Epidermal melanocyte (primary cell): ENCODE data around the gene FBN1.

Source experiments
- DNase-seq: peaks from one replicate; pipeline ENCODE4 v3.0.0; 2011; ENCODE audit warnings: low spot score; ENCODE audit not compliant: insufficient read length

The FBN1 gene

DNA sequence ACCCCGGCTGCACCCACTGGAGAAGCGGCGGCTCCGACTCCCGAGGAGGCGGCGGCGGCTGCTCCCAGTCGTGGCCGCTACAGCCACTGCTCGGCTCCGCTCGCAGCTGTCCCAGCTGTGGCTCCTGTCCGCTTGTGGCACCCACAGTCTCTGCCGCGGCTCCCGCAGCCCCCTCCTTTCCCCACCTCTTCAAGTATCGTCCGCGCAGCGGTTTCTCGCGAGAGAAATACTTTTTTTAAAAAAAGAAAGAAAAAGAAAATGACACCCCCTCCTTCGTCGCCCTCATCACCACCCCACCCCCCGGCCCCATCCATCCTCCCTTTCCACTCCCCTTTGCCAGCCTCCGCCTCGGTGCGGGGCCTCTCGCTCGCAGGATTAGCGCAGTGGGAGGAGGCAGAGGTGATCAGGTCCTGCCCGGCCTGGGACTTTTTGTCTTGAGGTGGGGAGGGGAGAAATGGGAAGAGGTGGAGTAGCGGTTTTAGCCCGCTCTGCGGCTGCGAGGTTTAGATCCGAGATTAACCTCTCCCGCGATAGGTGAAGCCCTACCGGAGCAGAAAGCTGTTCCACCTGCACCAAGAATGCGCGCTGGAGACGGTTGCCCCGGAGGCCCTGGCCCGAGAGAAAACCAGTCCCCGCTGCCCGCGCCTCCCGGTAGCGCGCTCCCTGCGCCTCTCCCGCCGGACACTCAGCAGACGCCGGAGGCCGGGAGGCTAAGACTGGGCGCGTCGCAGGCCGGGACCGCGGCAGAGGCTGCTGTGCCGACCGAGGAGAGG is at the start of gene FBN1:
Gene FBN1 (minus strand): TSS at position 152 of the 773 bp plus-strand sequence. CDS start 940 bp downstream, outside the sequence.
- peak; percentile 75 for DNase-seq

DNA sequence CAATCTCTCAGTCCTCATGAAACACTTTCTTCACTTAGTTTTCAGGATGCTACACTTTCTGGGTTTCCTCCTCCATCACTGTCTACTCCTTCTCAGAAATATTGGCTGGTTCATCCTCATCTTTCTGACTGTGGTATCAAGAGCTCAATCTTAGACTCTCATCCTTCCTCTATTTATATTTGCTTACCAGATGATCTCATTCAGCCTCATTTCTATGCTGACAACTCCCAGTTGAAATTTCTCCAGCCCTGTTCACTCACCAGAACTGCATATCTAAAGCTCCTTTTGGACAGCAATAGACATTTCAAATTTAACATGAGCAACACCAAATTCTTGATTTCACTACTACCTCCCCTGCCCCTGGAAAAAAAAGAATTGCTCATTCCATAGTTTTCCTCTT is 48.0 kb upstream of the FBN1 start:
- DNase-seq: no peak

DNA sequence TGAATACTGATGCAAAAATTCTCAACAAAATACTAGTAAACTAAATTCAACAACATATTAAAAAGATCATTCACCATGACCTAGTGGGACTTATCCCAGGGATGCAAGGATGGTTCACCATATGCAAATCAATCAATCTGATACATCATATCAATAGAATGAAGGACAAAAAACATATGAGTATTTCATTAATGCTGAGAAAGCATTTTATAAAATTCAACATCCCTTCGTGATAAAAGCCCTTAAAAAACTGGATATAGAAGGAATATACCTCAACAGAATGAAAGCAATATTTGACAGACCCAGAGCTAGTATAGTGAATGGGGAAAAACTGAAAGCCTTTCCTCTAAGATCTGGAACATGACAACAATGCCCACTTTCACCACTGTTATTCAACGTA is 43.0 kb upstream of the FBN1 start:
- no peak for DNase-seq

DNA sequence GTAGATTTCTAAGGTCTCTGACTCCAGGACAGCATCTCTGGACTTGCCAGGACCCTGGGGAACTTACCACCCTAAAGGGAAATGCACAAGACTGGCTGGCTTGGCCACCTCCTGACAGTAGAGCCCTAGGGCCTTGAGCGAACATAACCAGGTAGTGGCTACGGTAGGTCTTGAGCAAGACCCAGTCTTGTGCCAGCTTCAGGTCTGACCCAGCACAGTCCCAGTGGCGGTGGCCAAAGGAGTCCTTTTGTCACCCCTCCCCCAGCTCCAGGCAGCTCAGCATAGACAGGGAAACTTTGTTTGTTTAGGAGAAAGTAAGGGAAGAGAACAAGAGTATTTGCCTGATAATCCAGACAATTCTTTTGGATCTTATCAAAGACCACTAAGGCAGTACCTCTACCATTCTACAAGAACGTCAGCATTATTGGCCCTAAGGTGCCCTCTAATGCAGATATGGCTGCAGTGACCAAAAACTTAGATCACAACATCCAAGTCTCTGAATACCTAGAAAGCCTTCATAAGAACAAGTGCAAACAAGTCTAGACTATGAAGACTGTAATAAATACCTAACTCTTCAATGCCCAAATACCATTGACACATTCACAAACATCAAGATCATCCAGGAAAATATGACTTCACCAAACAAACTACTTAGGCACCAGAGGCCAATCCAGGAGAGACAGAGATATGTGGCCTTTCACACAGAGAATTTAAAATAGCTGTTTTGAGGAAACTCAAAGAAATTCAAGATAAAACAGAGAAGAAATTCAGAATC is 38.7 kb upstream of the FBN1 start:
- DNase-seq: no peak

DNA sequence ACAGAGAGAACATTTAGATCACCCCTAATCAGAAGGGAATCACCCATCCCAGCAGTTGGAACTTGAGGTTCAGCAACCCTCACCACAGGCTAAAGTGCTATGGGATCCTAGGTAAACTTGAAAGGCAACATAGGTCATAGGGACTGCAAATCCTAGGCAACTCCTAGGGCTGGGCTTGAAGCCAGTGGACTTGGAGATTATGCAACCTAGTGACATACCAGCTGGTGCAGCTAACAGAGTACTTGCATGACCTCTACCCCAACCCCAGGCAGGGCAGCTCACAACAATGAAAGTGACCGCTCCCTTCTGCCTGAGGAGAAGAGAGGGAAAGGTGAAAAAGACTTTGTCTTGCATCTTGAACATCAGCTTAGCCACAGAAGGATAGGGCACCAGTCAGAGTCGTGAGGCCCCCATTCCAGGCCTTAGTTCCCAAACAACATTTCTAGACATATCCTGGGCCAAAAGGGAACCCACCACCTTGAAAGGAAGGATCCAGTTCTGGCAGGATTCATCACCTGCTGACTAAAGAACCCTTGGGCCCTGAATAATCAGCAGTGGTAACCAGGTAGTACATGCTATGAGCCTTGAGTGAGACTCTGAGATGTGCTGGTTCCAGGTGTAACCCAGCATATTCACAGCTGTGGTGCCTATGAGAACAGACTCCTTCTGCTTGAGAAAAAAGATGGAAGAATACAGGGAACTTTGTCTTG is 37.6 kb upstream of the FBN1 start:
- DNase-seq: no peak

DNA sequence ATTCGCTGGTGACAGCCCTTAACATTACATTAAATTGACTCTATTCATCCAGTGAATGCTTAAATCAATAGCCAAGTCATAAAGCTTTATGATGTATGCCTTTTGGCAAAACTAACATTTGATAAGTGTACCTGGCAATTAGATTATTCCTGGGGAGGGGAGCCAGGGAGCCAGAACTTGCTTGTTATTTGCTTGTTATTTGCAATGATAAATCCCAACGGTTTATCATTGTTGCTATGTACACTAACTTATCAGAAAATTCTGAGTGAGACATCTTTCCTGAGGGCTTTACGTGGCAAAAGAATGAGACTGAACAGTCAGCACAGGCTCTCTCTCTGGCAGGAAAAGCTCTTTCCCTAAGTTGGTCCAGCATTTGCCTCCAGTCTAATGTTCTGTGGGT is 35.8 kb upstream of the FBN1 start:
- no peak for DNase-seq

DNA sequence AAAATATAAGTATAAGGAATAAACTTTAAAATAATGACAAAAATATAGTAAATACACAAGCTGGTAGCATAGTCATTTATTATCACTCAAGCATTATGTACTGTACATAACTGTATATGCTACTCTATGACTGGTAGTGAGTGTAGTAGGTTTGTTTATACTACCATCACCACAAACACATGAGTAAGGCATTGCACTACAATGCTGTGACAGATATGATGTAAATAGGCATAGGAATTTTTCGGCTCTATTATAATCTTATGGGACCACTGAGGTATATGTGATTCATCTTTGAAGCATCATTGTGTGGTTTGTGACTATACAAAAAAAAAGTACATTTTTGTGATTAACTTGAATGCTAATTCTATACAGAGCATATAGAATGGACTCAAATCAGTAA is 35.3 kb upstream of the FBN1 start:
- DNase-seq: no peak

DNA sequence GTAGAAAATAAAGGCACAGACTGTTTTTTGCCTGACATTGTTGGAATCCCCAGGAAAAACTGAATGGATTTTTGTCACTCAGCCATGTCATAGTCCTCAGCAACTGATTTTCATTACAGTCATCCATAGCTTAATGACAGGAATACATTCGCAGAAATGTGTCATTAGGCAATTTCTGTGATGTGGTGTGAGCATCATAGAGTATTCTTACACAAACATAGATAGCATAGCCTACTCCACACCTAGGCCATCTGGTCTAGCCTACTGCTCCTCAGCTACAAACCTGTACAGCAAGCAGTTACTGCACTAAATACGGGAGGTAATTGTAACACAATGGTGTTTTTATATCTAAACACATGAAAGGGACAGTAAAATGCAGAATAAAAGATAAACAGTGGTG is 34.4 kb upstream of the FBN1 start:
- DNase-seq: no peak

DNA sequence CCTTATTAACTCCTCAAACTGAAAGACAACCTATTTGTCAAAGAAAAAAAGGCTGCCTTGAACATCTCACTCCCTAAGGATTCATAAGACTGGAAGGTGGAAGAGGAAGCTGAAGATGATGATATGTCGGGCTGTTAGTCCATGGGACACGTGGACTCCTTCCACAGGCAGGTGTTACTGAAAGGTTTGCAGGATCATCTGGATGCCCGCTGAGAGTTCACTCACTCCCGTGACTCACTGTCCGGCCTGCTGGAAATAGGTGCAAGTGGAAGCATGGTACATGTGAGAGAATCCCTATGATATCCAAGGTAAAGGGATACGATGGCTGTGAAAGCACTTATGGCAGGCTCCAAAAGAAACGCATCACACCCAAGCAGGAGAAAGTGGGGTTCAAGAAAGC is 33.3 kb upstream of the FBN1 start:
- no peak for DNase-seq

DNA sequence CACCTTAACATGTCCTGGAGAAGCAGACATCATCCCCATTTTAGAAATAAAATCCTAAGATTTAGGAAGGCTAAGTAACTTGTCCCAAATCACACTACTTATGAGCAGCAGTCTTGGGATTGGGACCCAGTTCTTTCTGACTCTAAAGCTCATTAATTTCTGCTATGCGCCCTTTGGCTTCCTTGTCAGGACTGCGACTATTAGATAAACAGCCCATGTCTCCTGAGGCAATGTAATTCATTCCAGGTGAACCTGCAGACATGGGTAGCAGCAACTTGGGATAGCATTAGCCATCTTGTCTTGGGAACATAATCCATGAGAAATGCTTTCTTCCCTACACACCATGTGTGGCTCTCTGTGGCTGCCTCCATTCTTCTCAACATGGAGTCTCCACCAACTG is 32.3 kb upstream of the FBN1 start:
- no peak for DNase-seq

DNA sequence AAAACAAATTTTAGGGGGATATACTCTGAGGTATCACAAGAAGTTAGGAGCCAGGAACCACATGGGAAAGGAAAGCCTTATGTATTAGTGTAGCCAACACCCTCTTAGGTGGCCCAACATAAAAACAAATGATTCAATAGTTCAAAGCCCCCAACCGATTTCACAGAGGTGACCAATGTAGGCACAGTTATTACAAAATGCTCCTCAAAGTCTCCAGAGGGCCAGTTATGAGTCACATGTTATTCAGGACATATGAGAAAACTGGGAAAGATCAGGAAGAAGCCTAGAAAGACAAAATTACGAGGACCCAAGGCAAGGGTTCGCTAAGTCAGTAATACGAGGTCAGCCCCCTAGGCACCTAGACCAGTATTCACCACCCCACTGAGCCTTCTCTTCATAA is 29.9 kb upstream of the FBN1 start:
- no peak for DNase-seq

DNA sequence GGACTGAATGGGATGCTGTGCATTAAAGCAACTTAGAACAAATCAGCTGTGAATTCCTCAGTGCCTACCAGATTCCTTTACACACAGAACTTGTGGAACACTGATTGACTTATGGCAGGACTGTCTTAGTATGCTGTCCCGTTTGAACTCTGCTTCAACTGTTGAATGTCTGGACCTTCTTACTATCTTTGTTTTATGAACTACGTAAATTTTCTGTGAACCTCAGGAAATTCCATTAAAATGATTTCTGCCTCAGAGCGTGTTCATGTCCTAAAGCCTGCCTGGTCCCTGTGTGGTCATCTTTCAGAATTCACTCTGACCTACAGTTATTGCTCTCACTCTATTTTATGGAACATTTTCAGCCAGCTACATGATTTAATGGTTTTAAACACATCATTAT is 29.4 kb upstream of the FBN1 start:
- no peak for DNase-seq

DNA sequence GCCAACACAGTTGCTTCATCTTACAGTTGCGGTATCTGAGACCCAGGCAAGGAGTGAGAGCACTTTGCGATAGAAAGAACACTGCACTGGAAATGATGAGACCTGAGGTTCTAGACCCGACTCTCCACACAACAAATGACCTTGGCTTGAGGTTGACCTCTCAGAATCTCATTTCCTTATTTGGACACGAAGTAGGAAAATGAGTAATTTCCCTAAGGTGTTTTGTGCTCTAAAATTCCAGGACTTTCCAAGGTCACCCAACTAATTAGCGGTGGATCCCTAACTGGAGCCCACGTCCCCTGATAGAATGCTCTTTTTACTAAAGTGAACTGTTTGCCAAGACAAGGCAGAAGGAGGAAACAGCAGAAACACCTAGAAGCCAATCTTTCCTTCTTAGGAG is 26.7 kb upstream of the FBN1 start:
- DNase-seq: no peak

DNA sequence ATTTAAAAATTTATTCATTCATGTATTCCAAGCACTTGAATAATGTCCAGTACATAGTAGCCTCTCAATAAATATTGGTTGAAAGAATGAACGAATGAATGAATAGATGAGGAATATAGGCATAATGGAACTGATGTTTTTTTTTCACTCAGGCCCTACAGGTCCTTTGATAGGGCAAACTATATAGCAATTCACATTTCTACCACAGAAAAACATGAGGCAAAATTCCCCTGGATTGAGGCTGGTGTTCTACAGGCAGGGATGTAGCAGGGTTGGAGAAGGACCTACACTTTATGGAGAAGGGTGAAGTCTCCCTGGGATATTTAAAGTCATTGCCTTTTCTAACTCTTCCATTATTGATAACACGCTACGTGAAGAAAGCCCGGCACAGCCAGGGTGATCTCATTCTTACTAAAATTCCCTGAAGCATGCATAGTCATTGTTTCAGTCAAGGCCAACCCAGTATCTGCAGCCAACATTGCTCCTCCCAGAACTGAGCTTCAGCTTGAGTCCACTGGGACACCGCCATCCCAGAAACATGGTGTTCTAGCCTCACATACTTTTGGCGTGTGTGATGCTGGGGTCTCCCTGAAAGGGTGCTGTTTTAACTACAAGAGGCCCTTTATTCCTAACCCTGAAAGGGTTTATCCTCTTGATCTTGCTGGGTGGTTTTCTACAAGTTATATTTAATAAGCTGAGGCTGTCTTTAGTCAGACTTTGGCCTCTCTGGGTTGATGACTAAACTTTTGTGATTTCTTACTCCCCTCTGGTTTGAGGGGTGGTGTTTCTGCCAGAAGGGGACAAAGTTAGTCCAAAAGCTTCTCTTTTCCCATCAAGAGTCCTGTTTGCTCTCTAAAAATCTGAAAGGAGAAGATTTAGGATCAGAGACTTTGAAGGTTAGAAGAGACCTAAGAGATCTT is 25.9 kb upstream of the FBN1 start:
- no peak for DNase-seq

DNA sequence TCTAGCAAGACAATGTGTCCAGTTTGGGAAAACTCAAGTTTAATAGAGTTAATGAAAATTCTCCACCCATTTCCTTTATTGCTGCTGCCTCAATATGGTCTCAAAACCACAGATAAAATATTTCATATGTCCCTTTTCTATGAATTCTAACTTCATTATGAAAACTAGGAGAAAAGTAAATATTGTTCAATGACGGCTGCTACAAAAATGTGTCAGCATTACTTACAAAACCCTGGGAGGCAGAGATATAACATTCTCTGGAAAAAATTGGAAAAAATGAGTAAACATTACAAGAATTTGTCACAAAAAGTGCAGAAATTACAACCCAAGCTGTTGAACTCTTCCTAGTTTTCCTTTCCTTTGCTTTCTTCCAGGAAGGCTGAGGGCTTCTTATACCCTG is 22.2 kb upstream of the FBN1 start:
- DNase-seq: no peak

DNA sequence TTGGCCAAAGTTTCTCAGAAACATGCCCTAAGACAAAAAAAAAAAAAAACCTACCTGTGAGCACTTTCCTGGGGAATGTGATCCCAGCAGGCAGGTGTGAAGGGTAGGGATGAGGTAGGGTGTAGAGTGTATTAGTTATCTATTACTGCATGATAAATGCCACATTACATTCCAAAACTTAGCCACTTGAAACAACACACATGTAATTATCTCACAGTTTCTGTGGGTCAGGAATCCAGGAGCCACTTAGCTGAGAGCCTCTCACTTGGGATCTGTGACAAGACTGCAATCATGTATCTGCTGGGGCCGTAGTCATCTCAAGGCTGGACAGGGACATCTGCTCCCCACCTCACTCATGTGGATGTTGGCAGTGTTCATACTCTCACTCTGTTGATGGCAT is 18.9 kb upstream of the FBN1 start:
- DNase-seq: no peak

DNA sequence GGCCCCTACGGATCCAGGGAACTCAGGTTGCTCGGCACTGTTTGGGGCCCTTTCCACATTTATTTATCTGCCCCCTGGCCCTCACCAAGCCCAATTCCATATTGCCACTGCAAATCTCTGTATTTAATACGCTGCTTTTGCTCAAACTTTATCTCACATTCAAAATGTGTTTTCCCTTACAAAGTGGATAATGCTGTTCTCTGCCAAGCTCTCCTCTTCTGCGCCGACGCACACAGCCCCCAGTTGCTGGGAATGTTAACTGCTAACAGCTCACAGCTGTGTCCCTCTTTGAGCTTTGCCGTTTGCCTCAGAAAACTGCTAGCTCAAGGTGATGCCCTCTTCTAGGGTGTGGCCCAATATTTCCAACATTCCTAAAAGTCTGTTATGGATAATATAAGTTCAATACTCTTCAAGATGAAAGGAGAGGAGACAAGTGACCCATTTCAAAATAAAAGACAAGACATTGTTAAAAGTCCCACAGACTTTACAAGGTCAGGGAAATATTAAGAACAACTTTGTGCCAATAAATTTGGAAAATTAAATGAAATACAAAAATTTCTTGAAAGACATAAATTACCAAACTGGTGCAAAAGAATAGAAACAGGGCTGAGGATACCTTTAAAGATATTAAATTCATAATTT is 12.6 kb upstream of the FBN1 start:
- DNase-seq: no peak

DNA sequence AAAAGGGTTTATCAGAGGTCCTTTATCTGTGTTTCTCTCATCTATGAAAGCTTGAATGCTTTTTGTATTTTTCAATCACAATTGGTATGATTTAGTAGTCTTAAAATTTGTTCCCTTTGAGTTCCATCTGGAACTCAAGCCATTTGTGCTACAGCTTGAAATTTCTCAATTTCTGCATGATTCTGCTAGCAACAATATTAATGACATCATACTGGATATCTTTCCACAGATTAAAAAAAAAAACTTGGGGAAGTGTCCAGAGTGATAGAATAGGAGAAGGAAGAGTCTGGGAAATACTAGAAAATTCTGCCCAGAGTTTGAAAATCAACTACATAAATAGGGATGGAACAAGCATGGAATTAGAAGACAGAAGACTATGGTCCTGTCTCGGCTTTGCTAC is 9.3 kb upstream of the FBN1 start:
- DNase-seq: no peak

DNA sequence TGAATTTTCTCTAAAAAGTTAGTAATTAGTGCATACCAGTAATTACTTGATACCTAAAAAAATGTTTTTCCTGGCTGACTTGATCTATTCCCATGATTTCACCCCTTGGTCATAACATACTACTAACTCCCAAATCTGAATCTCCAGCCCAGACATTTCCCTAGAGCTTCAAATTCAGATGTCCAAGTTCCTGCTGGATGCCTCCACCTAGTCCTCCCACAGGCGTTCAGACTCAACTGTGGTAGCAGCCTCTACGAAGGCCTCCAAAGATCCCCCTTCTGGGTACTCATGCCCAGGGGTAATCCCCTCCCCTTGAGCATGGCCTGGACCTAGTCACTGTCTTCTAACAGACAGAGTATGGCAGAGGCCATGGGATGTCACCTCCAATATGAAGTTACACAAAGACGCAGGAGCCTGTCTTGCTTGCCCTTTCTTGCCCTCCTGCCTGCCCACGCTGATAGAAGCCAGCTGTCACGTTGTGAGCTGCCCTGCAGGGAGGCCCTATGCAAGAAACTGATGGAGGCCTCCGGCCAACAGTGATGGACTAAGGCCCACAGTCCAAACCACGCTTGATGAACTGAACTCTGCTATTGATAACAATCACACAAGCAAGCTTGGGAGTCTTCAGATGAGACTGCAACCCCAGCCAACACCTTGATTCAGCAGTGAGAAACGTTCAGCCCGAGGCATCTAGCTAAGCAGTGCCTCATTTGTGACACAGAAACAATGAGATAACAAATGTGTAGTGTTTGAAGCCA is 8.6 kb upstream of the FBN1 start:
- no peak for DNase-seq

DNA sequence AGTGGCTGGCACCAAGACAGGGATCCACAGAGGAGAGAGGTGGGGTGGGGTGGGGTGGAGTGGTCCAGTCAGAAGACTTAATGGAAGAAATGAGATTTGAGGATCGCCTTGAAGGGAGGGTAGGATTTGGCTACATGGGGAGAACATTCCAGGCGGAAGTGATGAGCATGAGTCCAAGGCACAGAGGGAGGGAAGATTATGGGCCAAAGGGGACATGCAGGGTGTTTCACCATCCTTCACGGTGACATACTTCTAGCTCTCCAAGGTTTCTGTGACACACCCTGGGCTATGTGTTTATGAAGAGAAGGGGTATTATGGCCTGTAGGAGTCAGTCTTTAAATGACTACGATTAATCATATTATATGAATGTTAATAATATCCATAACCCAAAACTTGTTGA is 7.7 kb upstream of the FBN1 start:
- DNase-seq: no peak
